HG03159 (cell line): ENCODE results near the gene FAM149A.

ENCODE experiments used
- ATAC-seq: cut with Tn5 transposase; IDR thresholded peaks from one replicate; pipeline ENCODE4 v1.9.1; 2021; ENCODE audit warnings: mild to moderate bottlenecking, moderate library complexity; ENCODE audit not compliant: unreplicated experiment

The FAM149A gene

GRCh38 chr4:186151499-186151898 lies 47.0 kb downstream of the FAM149A start:
- ATAC-seq, result no peak

DNA sequence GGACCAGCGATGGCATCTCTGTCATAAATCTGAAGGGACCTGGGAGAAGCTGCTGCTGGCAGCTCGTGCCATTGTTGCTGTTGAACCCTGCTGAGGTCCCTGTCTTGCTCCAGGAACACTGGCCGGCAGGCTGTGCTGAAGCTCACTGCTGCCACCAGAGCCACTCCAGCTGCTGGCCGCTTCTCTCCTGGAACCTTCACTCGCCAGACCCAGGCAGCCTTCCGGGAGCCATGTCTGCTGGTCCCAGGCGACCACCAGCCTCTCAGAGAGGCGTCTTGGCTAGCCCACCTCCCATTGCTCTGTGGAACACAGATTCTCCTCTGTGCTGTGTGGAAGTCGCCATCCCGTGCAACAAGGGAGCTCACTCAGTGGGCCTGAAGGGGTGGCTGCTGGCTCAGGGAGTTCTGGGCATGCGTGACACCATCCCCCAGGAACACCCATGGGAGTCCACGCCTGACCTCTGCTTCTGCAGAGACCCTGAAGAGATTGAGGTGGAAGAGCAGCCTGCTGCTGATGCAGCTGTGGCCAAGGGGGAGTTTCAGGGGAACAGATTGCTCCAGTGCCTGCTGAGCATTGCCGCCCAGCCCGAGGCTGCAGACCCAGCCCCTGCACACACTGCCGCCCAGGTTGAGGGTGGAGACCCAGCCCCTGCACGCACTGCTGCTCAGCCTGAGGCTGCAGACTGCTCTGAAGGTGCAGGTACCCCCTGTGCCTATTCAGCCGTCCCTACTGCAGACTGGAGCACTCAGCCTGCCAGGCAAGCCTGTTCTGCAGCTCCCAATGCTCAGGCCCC lies 53.7 kb downstream of the FAM149A start:
- ATAC-seq, result no peak

- no peak for ATAC-seq
Observed at GRCh38 chr4:186158966-186159365, 54.5 kb downstream of the FAM149A start.

- ATAC-seq, result no peak
Observed at GRCh38 chr4:186159613-186160012, 55.1 kb downstream of the FAM149A start.

DNA sequence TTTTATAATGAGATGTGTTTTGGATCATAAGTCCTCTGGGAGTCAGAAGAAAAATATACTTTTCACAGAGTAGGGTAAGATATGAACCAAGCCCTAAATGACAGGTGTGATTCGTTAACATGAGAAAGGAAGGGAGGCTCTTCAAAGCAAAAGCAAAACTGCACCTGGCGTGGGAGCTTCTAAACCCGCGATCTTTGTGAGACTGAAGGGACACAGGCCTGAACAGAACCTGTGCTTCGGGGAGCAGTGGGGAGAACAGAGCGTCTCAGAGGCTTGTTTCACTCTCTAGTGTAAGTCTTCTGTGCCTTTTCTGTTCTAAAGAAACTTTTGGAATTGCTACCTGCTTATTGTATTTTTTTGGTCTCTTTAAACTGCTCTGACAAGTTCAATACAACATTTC lies 56.6 kb downstream of the FAM149A start:
- peak; percentile 97 for ATAC-seq

DNA sequence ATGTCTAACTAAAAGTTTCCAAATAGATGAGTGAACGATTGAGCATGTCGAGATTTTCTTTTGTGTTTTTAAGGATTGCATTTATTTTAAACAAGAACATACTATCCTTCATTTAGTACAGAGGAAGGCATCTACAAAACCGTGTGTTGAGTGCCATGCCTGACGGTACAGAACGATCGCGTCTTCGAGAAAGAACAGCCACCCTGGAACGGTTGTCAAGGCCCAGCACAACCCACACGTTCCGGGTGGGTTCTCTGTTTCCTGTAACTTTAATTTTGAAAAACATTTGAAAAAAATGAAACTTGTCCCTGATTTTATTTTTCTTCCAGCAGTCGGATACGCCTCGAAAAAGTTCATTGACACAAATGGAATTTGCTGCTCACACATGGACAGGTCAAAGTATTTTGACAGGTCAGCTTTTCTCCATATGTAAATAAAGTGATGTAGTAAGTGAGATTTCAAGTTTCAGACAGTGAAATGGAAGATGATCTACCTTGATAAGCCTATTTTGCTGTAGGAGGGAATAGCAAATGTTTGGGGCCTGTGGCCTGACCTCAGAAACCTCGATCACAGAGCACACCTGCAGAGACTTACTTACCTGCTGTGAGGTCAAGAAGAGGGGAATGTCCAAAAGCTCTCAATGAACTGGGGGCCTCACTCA lies 62.5 kb downstream of the FAM149A start:
- no peak for ATAC-seq

GRCh38 chr4:186167605-186168004 lies 63.1 kb downstream of the FAM149A start:
- no peak for ATAC-seq

GRCh38 chr4:186168750-186169149 lies 64.2 kb downstream of the FAM149A start:
- no peak for ATAC-seq

GRCh38 chr4:186169333-186169944 lies 64.9 kb downstream of the FAM149A start:
- no peak for ATAC-seq

- no peak for ATAC-seq
Observed at GRCh38 chr4:186169945-186170802, 65.7 kb downstream of the FAM149A start.

DNA sequence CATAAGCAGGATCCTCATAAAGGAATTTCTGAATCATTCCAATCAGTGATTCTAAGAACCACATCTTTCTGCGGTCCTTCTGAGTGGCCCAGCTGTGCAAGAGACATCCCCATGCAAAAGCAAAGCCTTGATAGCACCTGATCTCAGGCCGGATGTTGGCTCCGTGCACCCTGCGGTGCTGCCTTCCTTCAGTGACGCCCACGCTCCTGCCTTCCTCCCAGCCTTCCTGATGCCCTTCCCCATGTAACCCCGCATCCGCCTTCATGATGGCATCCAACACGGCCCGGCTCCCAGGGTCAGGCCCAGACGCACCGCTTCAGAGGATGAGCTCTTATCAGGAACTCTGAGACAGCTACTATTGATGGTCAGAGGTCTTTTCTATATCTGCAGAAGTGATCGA lies 66.5 kb downstream of the FAM149A start:
- ATAC-seq, result no peak

DNA sequence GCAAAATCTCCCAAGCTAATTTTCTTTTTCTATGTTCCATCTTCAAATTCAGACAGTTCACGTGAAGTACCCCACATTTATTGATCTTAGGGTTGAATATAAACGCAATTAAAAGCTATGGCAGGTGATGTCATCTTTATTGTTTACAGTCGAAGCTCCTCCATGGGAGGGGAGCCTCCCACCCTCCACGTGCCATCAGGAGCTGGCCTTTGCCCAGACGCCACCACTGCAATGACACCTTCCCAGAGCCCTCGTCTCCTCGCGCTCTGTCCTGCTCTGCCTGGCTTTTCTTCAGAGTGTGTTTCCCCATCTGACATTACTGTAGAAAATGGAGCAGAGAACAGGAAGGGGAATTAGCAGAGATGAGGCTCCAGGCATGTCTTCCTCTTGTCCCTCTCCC lies 68.0 kb downstream of the FAM149A start:
- ATAC-seq, result no peak

GRCh38 chr4:186188107-186188506 lies 83.6 kb downstream of the FAM149A start:
- no peak for ATAC-seq

DNA sequence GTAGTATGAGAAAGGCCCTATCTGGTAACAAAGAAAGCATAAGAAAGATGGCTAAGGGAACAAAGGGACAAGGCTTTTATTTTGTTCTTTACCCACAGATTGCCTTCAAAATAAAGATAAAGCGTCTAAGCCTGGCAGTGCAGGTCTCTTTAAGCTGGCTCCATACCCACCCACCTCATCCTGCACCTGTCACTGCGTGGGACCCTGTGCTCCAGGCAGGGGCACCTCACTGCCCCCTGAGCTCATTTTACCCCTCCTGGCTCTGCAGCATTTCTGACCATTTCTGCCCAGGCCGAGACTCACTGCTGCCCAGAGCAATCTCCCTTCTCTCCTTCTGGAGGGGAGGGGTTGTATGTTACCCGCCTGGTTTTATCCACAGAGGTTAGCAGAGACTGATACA lies 85.2 kb downstream of the FAM149A start:
- no peak for ATAC-seq

DNA sequence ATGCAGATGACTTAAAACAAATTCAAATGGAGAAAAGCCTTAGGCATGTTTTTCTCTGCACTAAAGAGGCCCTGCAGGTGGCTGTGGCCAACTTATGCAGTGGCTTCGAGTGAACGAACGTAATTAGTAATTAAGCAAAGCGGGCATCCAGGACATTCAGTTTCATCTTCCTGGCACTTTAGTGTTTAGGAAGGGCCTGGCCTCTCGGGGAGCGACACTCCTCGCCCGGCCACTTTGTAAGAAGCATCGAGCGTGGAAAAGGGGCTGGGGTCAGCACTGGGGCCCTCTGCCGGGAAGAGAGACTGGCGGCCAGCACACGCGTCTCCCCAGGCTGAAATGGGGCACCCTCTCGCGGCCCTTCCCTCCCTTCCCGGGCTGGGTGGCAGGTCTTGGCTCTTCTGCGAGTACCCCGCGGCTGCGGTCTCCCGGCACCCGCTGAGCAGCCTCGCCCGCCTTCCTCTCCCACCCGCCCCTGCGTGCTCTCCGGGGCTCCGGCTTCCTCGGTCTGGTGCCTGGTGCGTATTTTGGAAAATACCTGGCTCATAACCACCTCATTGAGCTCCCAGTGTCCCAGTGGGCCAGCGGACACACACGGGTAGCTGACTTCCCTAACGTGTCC lies 86.2 kb downstream of the FAM149A start:
- peak; percentile 29 for ATAC-seq

DNA sequence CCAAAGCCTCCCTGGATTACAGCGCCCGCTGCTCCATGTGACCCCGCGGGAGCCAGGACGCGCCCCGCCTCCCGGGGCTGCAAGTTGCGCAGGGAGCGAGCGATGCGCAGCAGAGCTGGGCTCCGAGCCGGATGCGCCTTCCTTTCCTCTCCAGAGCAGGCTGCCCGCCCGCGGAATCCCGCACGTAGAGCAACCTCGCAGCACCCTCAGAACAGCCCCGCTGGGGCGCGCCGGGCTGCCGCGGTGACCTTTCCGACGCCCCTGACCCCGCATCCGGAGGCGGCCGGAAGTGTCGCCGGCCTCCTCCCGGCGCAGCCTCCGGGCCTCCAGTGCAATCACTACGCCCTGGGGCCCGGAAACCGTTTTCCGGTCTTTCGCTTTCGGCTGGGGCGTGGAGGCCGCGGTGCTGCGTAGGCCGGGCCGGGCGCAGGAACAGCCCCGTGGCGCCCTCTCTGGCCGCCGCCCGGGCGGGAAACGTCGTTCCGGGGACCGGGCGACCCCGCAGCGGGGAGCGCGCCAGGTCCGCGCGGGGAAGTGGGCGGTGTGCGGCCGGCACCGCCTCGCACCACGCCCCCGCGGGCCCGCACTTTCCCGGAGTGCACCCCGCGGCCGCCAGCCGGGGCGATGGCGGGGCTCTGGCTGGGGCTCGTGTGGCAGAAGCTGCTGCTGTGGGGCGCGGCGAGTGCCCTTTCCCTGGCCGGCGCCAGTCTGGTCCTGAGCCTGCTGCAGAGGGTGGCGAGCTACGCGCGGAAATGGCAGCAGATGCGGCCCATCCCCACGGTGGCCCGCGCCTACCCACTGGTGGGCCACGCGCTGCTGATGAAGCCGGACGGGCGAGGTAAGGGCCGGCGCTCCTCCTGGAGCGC lies 86.9 kb downstream of the FAM149A start, which contains the start of gene CYP4V2:
Gene CYP4V2, plus strand, starts transcription at position 368 of the 866 bp plus-strand sequence. Its CDS starts 257 bp downstream, at position 625.
- peak; percentile 89 for ATAC-seq

DNA sequence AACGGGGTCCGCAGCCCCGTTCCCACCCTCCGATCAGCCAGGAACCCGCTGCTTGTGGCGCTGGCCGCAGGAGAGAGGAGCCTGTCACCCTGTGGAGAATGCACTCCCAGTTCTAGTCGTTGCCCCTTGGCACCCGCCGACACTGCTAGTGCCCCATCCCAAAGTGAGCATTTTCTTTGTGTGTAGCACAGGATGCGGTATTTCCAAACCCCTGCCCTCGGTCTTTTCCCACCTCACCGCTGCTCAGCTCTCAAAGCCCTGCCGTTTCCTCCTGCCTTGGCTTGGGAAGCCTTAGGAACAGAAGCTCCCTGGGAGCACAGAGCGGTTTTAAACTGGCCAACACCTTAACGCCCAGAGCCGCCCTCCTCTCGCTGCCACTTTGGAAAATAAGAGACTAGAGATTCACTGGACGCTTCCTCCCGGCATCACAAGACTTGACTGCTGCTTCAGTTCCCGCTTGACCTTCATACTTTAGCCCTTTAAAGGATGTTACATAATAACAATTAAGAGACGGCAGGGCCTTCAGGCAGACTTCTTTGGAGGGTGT lies 87.6 kb downstream of the FAM149A start:
- ATAC-seq, result peak; percentile 19

- ATAC-seq, result no peak
Observed at GRCh38 chr4:186193851-186194250, 89.3 kb downstream of the FAM149A start.

- ATAC-seq, result no peak
Observed at GRCh38 chr4:186196063-186196462, 91.6 kb downstream of the FAM149A start.
